ENCODE results near the gene ACTL10.

- TF ChIP-seq CTCF (IDR thresholded peaks at IDR 0.05) (no peak), POLR2A (IDR thresholded peaks at IDR 0.05) (no peak)
Observed at GRCh38 chr20:33647603-33648395, 18.9 kb upstream of the ACTL10 start.
